IPS DF 6.9 (cell line): Measurements from ENCODE around the gene NTN3.
A peak's percentile ranks its signal among the peaks of the same experiment; 100 is the strongest.

ENCODE experiments used
- DNase-seq: peaks from one replicate; pipeline ENCODE4 v3.0.0-alpha.2; 2013; ENCODE audit warnings: low read depth, low spot score
- H3K27ac ChIP-seq: one replicate; pipeline ENCODE4 v1.5.1; 2013; ENCODE audit warnings: low read length, control low read depth
- H3K27me3 ChIP-seq: 2 replicates; pipeline ENCODE4 v1.6.1; 2013; ENCODE audit warnings: mild to moderate bottlenecking, low read length; ENCODE audit not compliant: control insufficient read depth, insufficient read depth
- H3K36me3 ChIP-seq: 2 replicates; pipeline ENCODE4 v1.6.1; 2013; ENCODE audit warnings: low read length; ENCODE audit not compliant: control insufficient read depth, insufficient read depth
- H3K4me1 ChIP-seq: 2 replicates; pipeline ENCODE4 v1.6.1; 2013; ENCODE audit warnings: low read length; ENCODE audit not compliant: control insufficient read depth, insufficient read depth
- H3K4me3 ChIP-seq: 2 replicates; pipeline ENCODE4 v1.5.1; 2013; ENCODE audit warnings: mild to moderate bottlenecking, low read length
- H3K9me3 ChIP-seq: 2 replicates; pipeline ENCODE4 v1.6.1; 2013; ENCODE audit warnings: low read length, inconsistent platforms; ENCODE audit not compliant: control insufficient read depth, insufficient read depth
- WGBS: extraction: QIAGEN DNeasy Blood & Tissue Kit; methylation state at CpG from one replicate; pipeline ENCODE4 v1.1.7; 2013; ENCODE audit warnings: mixed read lengths, missing lambda C conversion rate; ENCODE audit not compliant: insufficient read length, insufficient coverage; 5-methylcytosine and 5-hydroxymethylcytosine counted together

NTN3 gene

GRCh38 chr16:2497695-2498484, 26.8 kb downstream of the NTN3 start:
- H3K4me3 ChIP-seq = no peak overlapping the region
- DNase-seq = no peak
- no peak overlapping the region for H3K27ac ChIP-seq
- H3K9me3 ChIP-seq = no peaks in the 10 kb centered on the region
- WGBS = no CpG with 5 or more reads among the region's 26 CpGs
- H3K27me3 ChIP-seq = no peaks in the 10 kb centered on the region
- H3K36me3 ChIP-seq = peaks cover 22% of the 10 kb centered on the region
- H3K4me1 ChIP-seq = peaks cover 4% of the 10 kb centered on the region

- H3K9me3 ChIP-seq = no peaks in the 10 kb centered on the region
- no CpG with 5 or more reads among the region's 15 CpGs for WGBS
Measured at GRCh38 chr16:2498531-2499253, 27.6 kb downstream of the NTN3 start.

GRCh38 chr16:2499454-2499853, 28.4 kb downstream of the NTN3 start:
- DNase-seq = no peak
- H3K27me3 ChIP-seq = no peaks in the 10 kb centered on the region
- H3K9me3 ChIP-seq = no peaks in the 10 kb centered on the region
- H3K27ac ChIP-seq = no peak overlapping the region
- H3K4me1 ChIP-seq = peaks cover 4% of the 10 kb centered on the region
- no CpG with 5 or more reads among the region's 6 CpGs for WGBS
- no peak overlapping the region for H3K4me3 ChIP-seq
- peaks cover 22% of the 10 kb centered on the region for H3K36me3 ChIP-seq

More at GRCh38 chr16:2498531-2499253, 27.6 kb downstream of the NTN3 start:
- peaks cover 22% of the 10 kb centered on the region for H3K36me3 ChIP-seq
- H3K27me3 ChIP-seq = no peaks in the 10 kb centered on the region
- peaks cover 4% of the 10 kb centered on the region for H3K4me1 ChIP-seq
- H3K4me3 ChIP-seq = no peak overlapping the region
- no peak for DNase-seq
- no peak overlapping the region for H3K27ac ChIP-seq

- H3K27ac ChIP-seq = no peak overlapping the region
- no CpG with 5 or more reads among the region's 29 CpGs for WGBS
- DNase-seq = no peak
Measured at GRCh38 chr16:2499890-2500429, 28.9 kb downstream of the NTN3 start.

GRCh38 chr16:2500430-2500917, 29.4 kb downstream of the NTN3 start:
- no peaks in the 10 kb centered on the region for H3K27me3 ChIP-seq
- H3K4me1 ChIP-seq = peaks cover 4% of the 10 kb centered on the region
- no peak overlapping the region for H3K4me3 ChIP-seq
- no peak for DNase-seq
- no CpG with 5 or more reads among the region's 20 CpGs for WGBS
- H3K36me3 ChIP-seq = peaks cover 22% of the 10 kb centered on the region
- no peak overlapping the region for H3K27ac ChIP-seq
- H3K9me3 ChIP-seq = no peaks in the 10 kb centered on the region

More at GRCh38 chr16:2499890-2500429, 28.9 kb downstream of the NTN3 start:
- Histone ChIP-seq H3K9me3 (no peaks in the 10 kb centered on the region), H3K4me1 (peaks cover 4% of the 10 kb centered on the region), H3K27me3 (no peaks in the 10 kb centered on the region), H3K4me3 (no peak overlapping the region), H3K36me3 (peaks cover 22% of the 10 kb centered on the region)

GRCh38 chr16:2500918-2501750, 30.0 kb downstream of the NTN3 start:
- H3K9me3 ChIP-seq = no peaks in the 10 kb centered on the region
- DNase-seq = peak; percentile 71
- H3K27me3 ChIP-seq = no peaks in the 10 kb centered on the region
- peaks cover 20% of the 10 kb centered on the region for H3K36me3 ChIP-seq
- H3K27ac ChIP-seq = no peak overlapping the region
- peaks cover 4% of the 10 kb centered on the region for H3K4me1 ChIP-seq
- H3K4me3 ChIP-seq = peak overlapping the region; percentile 31; the same call in 1 of the 2 replicates
- no CpG with 5 or more reads among the region's 23 CpGs for WGBS

GRCh38 chr16:2501946-2502895, 31.1 kb downstream of the NTN3 start:
- no CpG with 5 or more reads among the region's 18 CpGs for WGBS
- no peak overlapping the region for H3K27ac ChIP-seq
- H3K9me3 ChIP-seq = no peaks in the 10 kb centered on the region
- H3K27me3 ChIP-seq = no peaks in the 10 kb centered on the region
- no peak for DNase-seq
- H3K36me3 ChIP-seq = peaks cover 11% of the 10 kb centered on the region; the same call in 1 of the 2 replicates
- peaks cover 4% of the 10 kb centered on the region for H3K4me1 ChIP-seq
- no peak overlapping the region for H3K4me3 ChIP-seq

GRCh38 chr16:2505695-2506094, 34.6 kb downstream of the NTN3 start:
- DNase-seq = no peak
- Histone ChIP-seq H3K27me3 (no peaks in the 10 kb centered on the region), H3K9me3 (no peaks in the 10 kb centered on the region), H3K36me3 (no peaks in the 10 kb centered on the region), H3K4me3 (no peak overlapping the region), H3K4me1 (peaks cover 4% of the 10 kb centered on the region), H3K27ac (no peak overlapping the region)
- 100% methylated on average over 1 of the region's 14 CpGs for WGBS

- Histone ChIP-seq H3K4me3 (no peak overlapping the region), H3K27ac (no peak overlapping the region), H3K27me3 (no peaks in the 10 kb centered on the region), H3K4me1 (peaks cover 4% of the 10 kb centered on the region; the same call in 1 of the 2 replicates), H3K9me3 (no peaks in the 10 kb centered on the region), H3K36me3 (no peaks in the 10 kb centered on the region)
- DNase-seq = no peak
- no CpG with 5 or more reads among the region's 14 CpGs for WGBS
Measured at GRCh38 chr16:2507052-2507659, 36.1 kb downstream of the NTN3 start.
